Tibial artery (tissue), 4 donors: ENCODE data around the gene SEMA3F.

Experiments
- DNase-seq, 2 donors: peaks; one replicate each; pipeline ENCODE4 v3.0.0-alpha.2; 2019
- H3K27ac ChIP-seq, 2 donors: fragments of 200-600 bp; sonication (generic) in 1 of 2; 1 replicate in 1 of 2; 2 replicates in 1 of 2; pipeline ENCODE4 v1.5.1; 2018 to 2019; ENCODE audit warnings: mild to moderate bottlenecking in 1 of 2
- H3K27me3 ChIP-seq, 2 donors: fragments of 200-600 bp; sonication (generic) in 1 of 2; one replicate each; pipeline versions ENCODE4 v1.5.1 to v1.6.0; 2016 to 2019
- H3K36me3 ChIP-seq, 3 donors: fragments of 200-600 bp; sonication (generic) in 2 of 3; one replicate each; pipeline ENCODE4 v1.5.1; 2016 to 2019; ENCODE audit warnings: mild to moderate bottlenecking in 2 of 3
- H3K4me1 ChIP-seq, 4 donors: fragments of 200-600 bp; sonication (generic) in 2 of 4; 1 replicate in 3 of 4; 2 replicates in 1 of 4; pipeline ENCODE4 v1.5.1; 2016 to 2019
- H3K4me3 ChIP-seq, 2 donors: fragments of 200-600 bp; sonication (generic) in 1 of 2; 1 replicate in 1 of 2; 2 replicates in 1 of 2; pipeline ENCODE4 v1.5.1; 2018 to 2019; ENCODE audit warnings: mild to moderate bottlenecking in 2 of 2
- H3K9me3 ChIP-seq, 3 donors: fragments of 200-600 bp; sonication (generic) in 1 of 3; one replicate each; pipeline ENCODE4 v1.5.1; 2016 to 2019
- intact Hi-C: fragments of 100-400 bp; cut with DNase I; formaldehyde crosslinking; loops from one replicate; pipeline ENCODE4 v1.15.0; 2023; ENCODE audit warnings: low total_unique reads
- TF ChIP-seq, protein P1 (sequence below), 2 experiments: fragments of 200-600 bp in 1 of 2; fragments of 450-650 bp in 1 of 2; IDR thresholded peaks; one replicate each; pipeline ENCODE4 v1.5.1; 2017 to 2019; ENCODE audit warnings: antibody characterized with exemption in 2 of 2, mild to moderate bottlenecking in 1 of 2, moderate library complexity in 1 of 2

SEMA3F gene

DNA sequence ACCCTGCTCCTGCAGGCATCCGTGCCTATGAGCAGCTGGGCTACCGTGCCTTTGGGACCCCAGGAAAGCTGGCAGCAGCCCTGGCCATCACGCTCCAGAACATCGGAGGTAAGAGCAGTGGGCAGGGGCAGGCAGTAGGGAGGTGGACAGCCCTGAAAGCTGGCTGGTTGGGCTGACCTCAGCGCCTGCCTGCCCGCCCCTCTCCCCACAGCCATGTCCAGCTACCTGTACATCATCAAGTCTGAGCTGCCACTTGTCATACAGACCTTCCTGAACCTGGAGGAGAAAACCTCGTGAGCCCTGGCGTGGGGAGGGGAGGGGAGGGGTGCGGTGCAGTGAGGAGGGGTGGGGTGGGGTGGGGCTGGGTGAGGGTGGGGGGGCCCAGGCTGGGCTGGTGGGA, 60.4 kb downstream of the SEMA3F start:
- H3K4me1 ChIP-seq: no peaks in the 10 kb centered on the region
- H3K36me3 ChIP-seq: no peaks in the 10 kb centered on the region
- intact Hi-C loops: no loop called here
- H3K4me3 ChIP-seq: no peak overlapping the region
- no peaks in the 10 kb centered on the region for H3K9me3 ChIP-seq
- H3K27ac ChIP-seq: no peak overlapping the region
- TF ChIP-seq, protein P1, sequence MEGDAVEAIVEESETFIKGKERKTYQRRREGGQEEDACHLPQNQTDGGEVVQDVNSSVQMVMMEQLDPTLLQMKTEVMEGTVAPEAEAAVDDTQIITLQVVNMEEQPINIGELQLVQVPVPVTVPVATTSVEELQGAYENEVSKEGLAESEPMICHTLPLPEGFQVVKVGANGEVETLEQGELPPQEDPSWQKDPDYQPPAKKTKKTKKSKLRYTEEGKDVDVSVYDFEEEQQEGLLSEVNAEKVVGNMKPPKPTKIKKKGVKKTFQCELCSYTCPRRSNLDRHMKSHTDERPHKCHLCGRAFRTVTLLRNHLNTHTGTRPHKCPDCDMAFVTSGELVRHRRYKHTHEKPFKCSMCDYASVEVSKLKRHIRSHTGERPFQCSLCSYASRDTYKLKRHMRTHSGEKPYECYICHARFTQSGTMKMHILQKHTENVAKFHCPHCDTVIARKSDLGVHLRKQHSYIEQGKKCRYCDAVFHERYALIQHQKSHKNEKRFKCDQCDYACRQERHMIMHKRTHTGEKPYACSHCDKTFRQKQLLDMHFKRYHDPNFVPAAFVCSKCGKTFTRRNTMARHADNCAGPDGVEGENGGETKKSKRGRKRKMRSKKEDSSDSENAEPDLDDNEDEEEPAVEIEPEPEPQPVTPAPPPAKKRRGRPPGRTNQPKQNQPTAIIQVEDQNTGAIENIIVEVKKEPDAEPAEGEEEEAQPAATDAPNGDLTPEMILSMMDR (IDR thresholded peaks at IDR 0.05): no peak
- peaks cover 0 to 4% of the 10 kb centered on the region in 2 donors for H3K27me3 ChIP-seq
- DNase-seq: no peak

DNA sequence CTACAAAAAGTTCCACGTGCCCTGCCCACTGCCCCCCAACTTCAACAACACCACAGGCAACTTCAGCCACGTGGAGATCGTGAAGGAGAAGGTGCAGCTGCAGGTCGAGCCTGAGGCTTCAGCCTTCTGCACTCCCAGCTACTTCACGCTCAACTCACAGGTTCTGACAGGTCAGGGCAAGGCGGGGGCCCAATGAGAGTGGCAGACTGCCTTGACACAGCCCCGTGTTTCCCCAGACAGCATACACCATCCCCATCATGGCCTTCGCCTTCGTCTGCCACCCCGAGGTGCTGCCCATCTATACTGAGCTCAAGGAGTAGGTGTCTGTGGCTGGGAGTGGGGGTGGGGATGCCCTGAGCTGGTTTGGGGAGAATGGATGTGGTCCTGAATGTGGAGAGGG, 62.6 kb downstream of the SEMA3F start:
- H3K27me3 ChIP-seq: peaks cover 0 to 6% of the 10 kb centered on the region in 2 donors
- intact Hi-C loops: no loop called here

DNA sequence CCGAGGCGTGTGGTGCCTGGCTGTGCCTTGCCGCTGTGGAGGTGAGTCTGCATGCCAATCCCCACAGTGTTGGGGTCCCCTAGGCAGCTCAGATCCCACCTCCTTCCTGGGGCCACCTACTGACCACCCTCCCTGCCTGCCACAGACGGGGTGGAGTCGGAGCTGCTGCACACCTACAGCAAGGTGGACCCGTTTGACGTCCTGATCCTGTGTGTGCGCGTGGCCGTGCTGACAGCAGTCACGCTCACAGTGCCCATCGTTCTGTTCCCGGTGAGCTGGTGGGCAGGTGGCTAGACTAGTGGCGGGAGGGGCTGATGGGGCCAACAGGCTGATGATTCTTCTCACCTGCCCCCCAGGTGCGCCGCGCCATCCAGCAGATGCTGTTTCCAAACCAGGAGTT, 63.3 kb downstream of the SEMA3F start:
- DNase-seq: no peak
- Histone ChIP-seq H3K9me3 (no peaks in the 10 kb centered on the region), H3K27me3 (peaks cover 0 to 10% of the 10 kb centered on the region in 2 donors), H3K27ac (no peak overlapping the region), H3K4me1 (no peaks in the 10 kb centered on the region), H3K4me3 (no peak overlapping the region), H3K36me3 (no peaks in the 10 kb centered on the region)
- intact Hi-C loops: no loop called here
- TF ChIP-seq, protein P1 (IDR thresholded peaks at IDR 0.05): no peak

More for the DNA sequence above, 62.6 kb downstream of the SEMA3F start:
- Histone ChIP-seq H3K27ac (no peak overlapping the region), H3K36me3 (no peaks in the 10 kb centered on the region), H3K4me3 (no peak overlapping the region), H3K9me3 (no peaks in the 10 kb centered on the region), H3K4me1 (no peaks in the 10 kb centered on the region)
- DNase-seq: no peak
- TF ChIP-seq, protein P1 (IDR thresholded peaks at IDR 0.05): no peak

DNA sequence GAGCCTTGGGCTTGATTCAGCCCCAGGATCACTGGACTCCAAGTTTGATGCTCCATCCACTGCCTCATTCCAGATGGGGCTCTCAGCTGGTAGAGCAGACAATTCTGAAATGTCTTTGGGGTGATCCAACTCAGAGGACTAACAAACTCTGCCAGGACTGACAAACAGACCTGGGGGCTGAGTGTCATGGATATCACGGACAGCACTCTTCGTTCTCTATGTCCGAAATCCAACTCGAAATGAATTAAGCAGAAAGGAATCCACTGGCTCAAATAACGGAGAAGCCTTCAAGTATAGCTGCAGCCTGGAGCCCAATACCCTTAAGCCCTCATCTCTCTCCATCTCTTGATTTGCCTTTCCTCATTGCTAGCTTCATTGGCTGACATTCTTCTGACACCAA, 64.2 kb downstream of the SEMA3F start:
- H3K27me3 ChIP-seq: peaks cover 0 to 10% of the 10 kb centered on the region in 2 donors
- H3K27ac ChIP-seq: no peak overlapping the region
- H3K4me1 ChIP-seq: no peaks in the 10 kb centered on the region
- no peak for DNase-seq
- H3K4me3 ChIP-seq: no peak overlapping the region
- intact Hi-C loops: no loop called here
- TF ChIP-seq, protein P1 (IDR thresholded peaks at IDR 0.05): no peak
- H3K36me3 ChIP-seq: no peaks in the 10 kb centered on the region
- H3K9me3 ChIP-seq: no peaks in the 10 kb centered on the region

DNA sequence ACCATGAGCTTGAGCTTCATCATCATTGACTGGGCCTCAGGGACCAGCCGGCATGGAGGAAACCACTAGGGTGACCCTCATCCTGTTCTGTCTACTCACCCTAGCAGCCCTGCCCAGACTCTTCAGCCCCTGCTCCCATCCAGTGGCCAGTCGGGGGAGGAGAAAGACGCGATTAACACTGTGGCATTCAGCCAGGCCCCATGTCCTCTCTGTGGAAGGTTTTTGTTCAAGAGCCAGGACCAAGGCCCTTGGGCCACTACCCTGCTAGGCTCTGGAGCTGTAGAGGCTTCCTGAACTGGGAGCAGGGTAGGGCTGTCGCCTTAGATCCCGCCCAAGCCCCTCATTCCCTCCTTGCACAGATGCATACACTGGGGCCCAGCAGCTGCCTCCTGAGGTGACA, 65.0 kb downstream of the SEMA3F start:
- no peak overlapping the region for H3K4me3 ChIP-seq
- no peak for DNase-seq
- H3K27ac ChIP-seq: no peak overlapping the region
- H3K9me3 ChIP-seq: no peaks in the 10 kb centered on the region
- H3K36me3 ChIP-seq: no peaks in the 10 kb centered on the region
- no peaks in the 10 kb centered on the region for H3K4me1 ChIP-seq
- TF ChIP-seq, protein P1 (IDR thresholded peaks at IDR 0.05): no peak
- peaks cover 0 to 7% of the 10 kb centered on the region in 2 donors for H3K27me3 ChIP-seq
- intact Hi-C loops: no loop called here

DNA sequence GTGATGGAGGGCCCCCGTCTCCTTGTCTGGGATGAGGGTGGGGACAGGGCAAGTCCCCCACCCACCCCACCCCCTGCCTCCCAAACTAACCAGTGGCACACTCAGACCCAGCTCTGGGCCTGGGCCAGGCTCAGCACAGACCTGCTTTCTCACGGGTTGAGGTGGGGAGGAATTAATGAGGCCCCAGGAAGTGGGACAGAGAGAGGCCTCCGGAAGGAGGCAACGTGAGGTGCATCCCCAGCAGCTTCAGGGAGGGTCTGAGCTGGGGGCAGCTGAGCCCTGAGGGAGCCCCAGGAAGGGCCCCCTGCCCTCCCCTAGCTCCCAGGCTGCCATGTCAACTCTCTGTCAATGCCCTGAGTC, 65.9 kb downstream of the SEMA3F start:
- Histone ChIP-seq H3K36me3 (no peaks in the 10 kb centered on the region), H3K27ac (no peak overlapping the region), H3K4me1 (peaks cover 0 to 5% (median 2%) of the 10 kb centered on the region in 4 donors), H3K4me3 (no peak overlapping the region), H3K9me3 (no peaks in the 10 kb centered on the region), H3K27me3 (peaks cover 0 to 6% of the 10 kb centered on the region in 2 donors)
- DNase-seq: no peak
- intact Hi-C loops: no loop called here
- TF ChIP-seq, protein P1 (IDR thresholded peaks at IDR 0.05): no peak
